ENCODE data around the gene LRRN3.

LRRN3 gene

GRCh38 chr7:111081546-111082267 lies 9.2 kb upstream of the LRRN3 start:
- no peak overlapping the region for H3K9ac ChIP-seq (ENCODE audit: low read length)
- no peak overlapping the region for H3K4me3 ChIP-seq (ENCODE audit: low read length)
- no peaks in the 10 kb centered on the region for H3K27me3 ChIP-seq (ENCODE audit: control insufficient read depth, insufficient read depth, low read length)
- no peaks in the 10 kb centered on the region for H3K36me3 ChIP-seq (ENCODE audit: control insufficient read depth, insufficient read depth, low read length)
- H3K9me3 ChIP-seq (ENCODE audit: control insufficient read depth, low read length), result no peaks in the 10 kb centered on the region
- no peaks in the 10 kb centered on the region for H3K4me1 ChIP-seq (ENCODE audit: control insufficient read depth, insufficient read depth, low read length)

GRCh38 chr7:111082351-111082750 lies 8.6 kb upstream of the LRRN3 start:
- no peaks in the 10 kb centered on the region for H3K27me3 ChIP-seq (ENCODE audit: control insufficient read depth, insufficient read depth, low read length)
- no peaks in the 10 kb centered on the region for H3K4me1 ChIP-seq (ENCODE audit: control insufficient read depth, insufficient read depth, low read length)
- no peaks in the 10 kb centered on the region for H3K36me3 ChIP-seq (ENCODE audit: control insufficient read depth, insufficient read depth, low read length)
- H3K9ac ChIP-seq (ENCODE audit: low read length), result no peak overlapping the region
- no peaks in the 10 kb centered on the region for H3K9me3 ChIP-seq (ENCODE audit: control insufficient read depth, low read length)
- no peak overlapping the region for H3K4me3 ChIP-seq (ENCODE audit: low read length)

- Histone ChIP-seq H3K27me3 (ENCODE audit: control insufficient read depth, insufficient read depth, low read length) (no peaks in the 10 kb centered on the region), H3K4me3 (ENCODE audit: low read length) (no peak overlapping the region), H3K4me1 (ENCODE audit: control insufficient read depth, insufficient read depth, low read length) (no peaks in the 10 kb centered on the region), H3K36me3 (ENCODE audit: control insufficient read depth, insufficient read depth, low read length) (no peaks in the 10 kb centered on the region), H3K9me3 (ENCODE audit: control insufficient read depth, low read length) (no peaks in the 10 kb centered on the region), H3K9ac (ENCODE audit: low read length) (no peak overlapping the region)
These were observed 7.5 kb upstream of the LRRN3 start for GRCh38 chr7:111083413-111083812.

DNA sequence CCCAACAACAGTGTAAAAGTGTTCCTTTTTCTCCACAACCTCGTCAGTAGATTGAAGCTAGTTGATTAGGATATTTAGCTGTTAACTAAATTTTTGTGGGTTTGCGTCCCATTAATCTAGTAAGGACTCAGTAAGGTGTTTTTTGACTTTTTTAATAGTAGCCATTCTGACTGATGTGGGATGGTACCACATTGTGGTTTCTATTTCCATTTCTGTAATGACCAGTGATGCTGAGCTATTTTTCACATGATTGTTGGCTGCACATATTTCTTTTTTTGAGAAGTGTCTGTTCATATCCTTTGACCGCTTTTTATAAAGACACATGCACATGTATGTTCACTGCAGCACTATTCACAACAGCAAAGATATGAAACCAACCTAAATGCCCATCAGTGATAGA lies 5.6 kb upstream of the LRRN3 start:
- H3K9ac ChIP-seq (ENCODE audit: low read length), result no peak overlapping the region
- H3K4me1 ChIP-seq (ENCODE audit: control insufficient read depth, insufficient read depth, low read length), result no peaks in the 10 kb centered on the region
- H3K9me3 ChIP-seq (ENCODE audit: control insufficient read depth, low read length), result no peaks in the 10 kb centered on the region
- no peaks in the 10 kb centered on the region for H3K27me3 ChIP-seq (ENCODE audit: control insufficient read depth, insufficient read depth, low read length)
- no peak overlapping the region for H3K4me3 ChIP-seq (ENCODE audit: low read length)
- no peaks in the 10 kb centered on the region for H3K36me3 ChIP-seq (ENCODE audit: control insufficient read depth, insufficient read depth, low read length)

- no peaks in the 10 kb centered on the region for H3K36me3 ChIP-seq (ENCODE audit: control insufficient read depth, insufficient read depth, low read length)
- H3K27me3 ChIP-seq (ENCODE audit: control insufficient read depth, insufficient read depth, low read length), result no peaks in the 10 kb centered on the region
- no peaks in the 10 kb centered on the region for H3K9me3 ChIP-seq (ENCODE audit: control insufficient read depth, low read length)
- no peaks in the 10 kb centered on the region for H3K4me1 ChIP-seq (ENCODE audit: control insufficient read depth, insufficient read depth, low read length)
- H3K9ac ChIP-seq (ENCODE audit: low read length), result no peak overlapping the region
- no peak overlapping the region for H3K4me3 ChIP-seq (ENCODE audit: low read length)
These were observed 4.4 kb upstream of the LRRN3 start for GRCh38 chr7:111086532-111086931.

GRCh38 chr7:111088328-111088727 lies 2.6 kb upstream of the LRRN3 start:
- Histone ChIP-seq H3K27me3 (ENCODE audit: control insufficient read depth, insufficient read depth, low read length) (no peaks in the 10 kb centered on the region), H3K4me1 (ENCODE audit: control insufficient read depth, insufficient read depth, low read length) (no peaks in the 10 kb centered on the region), H3K9me3 (ENCODE audit: control insufficient read depth, low read length) (no peaks in the 10 kb centered on the region), H3K9ac (ENCODE audit: low read length) (no peak overlapping the region), H3K4me3 (ENCODE audit: low read length) (no peak overlapping the region), H3K36me3 (ENCODE audit: control insufficient read depth, insufficient read depth, low read length) (no peaks in the 10 kb centered on the region)

GRCh38 chr7:111089822-111090426 lies 1.0 kb upstream of the LRRN3 start:
- no peaks in the 10 kb centered on the region for H3K4me1 ChIP-seq (ENCODE audit: control insufficient read depth, insufficient read depth, low read length)
- no peaks in the 10 kb centered on the region for H3K27me3 ChIP-seq (ENCODE audit: control insufficient read depth, insufficient read depth, low read length)
- no peaks in the 10 kb centered on the region for H3K36me3 ChIP-seq (ENCODE audit: control insufficient read depth, insufficient read depth, low read length)
- H3K9ac ChIP-seq (ENCODE audit: low read length), result no peak overlapping the region
- H3K4me3 ChIP-seq (ENCODE audit: low read length), result no peak overlapping the region
- H3K9me3 ChIP-seq (ENCODE audit: control insufficient read depth, low read length), result no peaks in the 10 kb centered on the region

GRCh38 chr7:111091593-111092358 lies 849 bp downstream of the LRRN3 start:
- H3K9ac ChIP-seq (ENCODE audit: low read length), result no peak overlapping the region
- H3K27me3 ChIP-seq (ENCODE audit: control insufficient read depth, insufficient read depth, low read length), result no peaks in the 10 kb centered on the region
- no peak overlapping the region for H3K4me3 ChIP-seq (ENCODE audit: low read length)
- H3K4me1 ChIP-seq (ENCODE audit: control insufficient read depth, insufficient read depth, low read length), result no peaks in the 10 kb centered on the region
- H3K9me3 ChIP-seq (ENCODE audit: control insufficient read depth, low read length), result no peaks in the 10 kb centered on the region
- no peaks in the 10 kb centered on the region for H3K36me3 ChIP-seq (ENCODE audit: control insufficient read depth, insufficient read depth, low read length)

DNA sequence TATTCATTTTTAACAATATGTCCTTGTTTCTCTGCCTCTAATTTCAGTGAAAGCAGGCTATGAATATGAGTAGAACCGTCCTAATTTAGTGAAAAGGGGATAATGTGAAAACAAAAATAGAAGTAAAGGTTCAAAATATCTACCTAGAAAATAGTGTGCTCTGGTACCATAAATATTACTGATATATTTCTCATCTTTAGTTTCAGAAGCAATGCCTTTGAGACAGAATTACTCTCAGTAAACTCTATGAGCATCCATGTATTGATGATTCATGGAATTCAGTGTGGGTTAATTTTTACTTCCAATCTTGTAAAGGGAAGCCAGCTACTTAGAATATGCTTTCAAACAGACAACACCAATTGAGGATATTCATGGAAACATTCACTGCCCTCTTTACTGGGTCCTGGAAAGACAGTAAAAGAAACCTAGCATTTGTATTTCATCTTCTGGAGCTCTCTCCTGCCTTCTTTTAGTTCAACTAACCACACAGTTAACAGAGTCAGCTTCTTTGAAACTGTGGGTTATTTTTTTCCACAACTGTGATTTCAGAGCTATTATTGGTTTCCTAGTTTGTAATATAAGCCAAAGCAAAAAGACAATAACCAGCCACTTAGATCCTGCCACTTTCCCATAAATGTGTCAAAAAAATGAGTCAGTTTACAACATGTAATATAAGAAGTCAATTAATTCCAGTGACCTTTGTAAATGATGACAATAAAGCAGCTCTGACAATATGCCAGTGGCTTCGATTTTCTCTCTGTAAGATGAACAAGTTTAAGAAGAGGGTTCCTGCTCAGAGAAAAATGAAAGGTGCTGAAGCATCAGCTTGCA lies 1.7 kb downstream of the LRRN3 start:
- no peaks in the 10 kb centered on the region for H3K9me3 ChIP-seq (ENCODE audit: control insufficient read depth, low read length)
- H3K36me3 ChIP-seq (ENCODE audit: control insufficient read depth, insufficient read depth, low read length), result no peaks in the 10 kb centered on the region
- no peak overlapping the region for H3K4me3 ChIP-seq (ENCODE audit: low read length)
- no peaks in the 10 kb centered on the region for H3K27me3 ChIP-seq (ENCODE audit: control insufficient read depth, insufficient read depth, low read length)
- H3K4me1 ChIP-seq (ENCODE audit: control insufficient read depth, insufficient read depth, low read length), result no peaks in the 10 kb centered on the region
- no peak overlapping the region for H3K9ac ChIP-seq (ENCODE audit: low read length)

GRCh38 chr7:111093496-111093895 lies 2.6 kb downstream of the LRRN3 start:
- Histone ChIP-seq H3K9ac (ENCODE audit: low read length) (no peak overlapping the region), H3K27me3 (ENCODE audit: control insufficient read depth, insufficient read depth, low read length) (no peaks in the 10 kb centered on the region), H3K9me3 (ENCODE audit: control insufficient read depth, low read length) (no peaks in the 10 kb centered on the region), H3K4me3 (ENCODE audit: low read length) (no peak overlapping the region), H3K36me3 (ENCODE audit: control insufficient read depth, insufficient read depth, low read length) (no peaks in the 10 kb centered on the region), H3K4me1 (ENCODE audit: control insufficient read depth, insufficient read depth, low read length) (no peaks in the 10 kb centered on the region)

DNA sequence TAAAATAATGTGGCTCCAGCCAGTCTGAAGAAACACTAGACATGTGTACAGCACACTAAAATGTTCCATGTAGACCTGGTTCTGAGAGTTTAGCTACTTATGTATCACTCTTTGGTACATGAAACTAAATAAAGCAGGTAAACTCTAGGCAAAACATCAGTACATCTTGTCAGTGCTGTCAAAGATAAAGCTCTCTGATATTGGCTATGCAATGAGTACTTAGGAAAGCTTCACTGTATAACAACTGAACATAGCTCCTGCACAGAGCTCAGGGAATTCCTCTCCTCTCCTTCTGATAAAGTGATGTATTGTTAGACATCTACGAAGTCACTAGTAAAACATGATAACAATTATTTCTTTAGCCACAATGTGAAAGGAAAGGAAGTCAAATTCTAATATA lies 3.5 kb downstream of the LRRN3 start:
- H3K4me3 ChIP-seq (ENCODE audit: low read length), result no peak overlapping the region
- no peaks in the 10 kb centered on the region for H3K4me1 ChIP-seq (ENCODE audit: control insufficient read depth, insufficient read depth, low read length)
- H3K9ac ChIP-seq (ENCODE audit: low read length), result no peak overlapping the region
- H3K9me3 ChIP-seq (ENCODE audit: control insufficient read depth, low read length), result no peaks in the 10 kb centered on the region
- no peaks in the 10 kb centered on the region for H3K36me3 ChIP-seq (ENCODE audit: control insufficient read depth, insufficient read depth, low read length)
- H3K27me3 ChIP-seq (ENCODE audit: control insufficient read depth, insufficient read depth, low read length), result no peaks in the 10 kb centered on the region

- Histone ChIP-seq H3K9me3 (ENCODE audit: control insufficient read depth, low read length) (no peaks in the 10 kb centered on the region), H3K36me3 (ENCODE audit: control insufficient read depth, insufficient read depth, low read length) (no peaks in the 10 kb centered on the region), H3K9ac (ENCODE audit: low read length) (no peak overlapping the region), H3K4me3 (ENCODE audit: low read length) (no peak overlapping the region), H3K4me1 (ENCODE audit: control insufficient read depth, insufficient read depth, low read length) (no peaks in the 10 kb centered on the region), H3K27me3 (ENCODE audit: control insufficient read depth, insufficient read depth, low read length) (no peaks in the 10 kb centered on the region)
These were observed 6.1 kb downstream of the LRRN3 start for GRCh38 chr7:111096997-111097396.

Measured in mucosa of stomach (tissue), 1 donor.